ENCODE data around the gene KRTAP4-7. TPM values are rescaled to one million over a fixed set of nuclear protein-coding genes. Genes with fewer than 3 reads are reported as not detected.

The KRTAP4-7 gene
- polyA plus RNA-seq, 1 of the 3 experiments (the other 2 are of a cell fraction) = not detected

GRCh38 chr17:41069031-41069430 is 14.9 kb upstream of the KRTAP4-7 start:
- Histone ChIP-seq H3K27ac (ENCODE audit: low read depth in 2 of 2, low read length in 1 of 2) (no peak overlapping the region), H3K4me1 (ENCODE audit: control insufficient read depth in 1 of 2, insufficient read depth in 2 of 2, low read depth in 1 of 2, low read length in 1 of 2) (no peaks in the 10 kb centered on the region), H3K4me2 (no peak overlapping the region), H3K9ac (no peak overlapping the region), H2AFZ (ENCODE audit: low read depth) (no peak overlapping the region), H3K27me3 (ENCODE audit: insufficient read depth) (no peaks in the 10 kb centered on the region), H3K9me2 (no peaks in the 10 kb centered on the region; the same call in 1 of the 2 replicates), H4K20me1 (ENCODE audit: insufficient read depth) (no peaks in the 10 kb centered on the region), H3K4me3 (ENCODE audit: low read depth in 2 of 2, low read length in 1 of 2) (no peak overlapping the region), H3K36me3 (replicated peaks in 1 of 2; ENCODE audit: control insufficient read depth in 1 of 2, insufficient read depth in 2 of 2, low read length in 1 of 2) (no peaks in the 10 kb centered on the region), H3F3A (replicated peaks; ENCODE audit: insufficient read depth) (no peaks in the 10 kb centered on the region), H3K79me2 (ENCODE audit: insufficient read depth) (no peaks in the 10 kb centered on the region), H3K9me3 (no peaks in the 10 kb centered on the region)
- DNase-seq = no peak
- POLR2A ChIA-PET = no interaction called here
- CTCF ChIA-PET = no interaction called here
- TF ChIP-seq GABPA (IDR thresholded peaks at IDR 0.05; ENCODE audit: low read depth) (no peak), TEAD4 (IDR thresholded peaks at IDR 0.05; ENCODE audit: borderline replicate concordance, insufficient read depth) (no peak), MAX (IDR thresholded peaks at IDR 0.05; ENCODE audit: low read depth) (no peak), SMC3 (IDR thresholded peaks at IDR 0.05; ENCODE audit: low read depth, low read length) (no peak)
- 41% methylated on average over 3 of the region's 3 CpGs for WGBS (ENCODE audit: low lambda C conversion rate)

- no peaks in the 10 kb centered on the region for H3K79me2 ChIP-seq (ENCODE audit: insufficient read depth)
- no peak overlapping the region for H3K9ac ChIP-seq
- WGBS (ENCODE audit: low lambda C conversion rate) = 48% methylated on average over 5 of the region's 5 CpGs
- H3K4me1 ChIP-seq (ENCODE audit: control insufficient read depth in 1 of 2, insufficient read depth in 2 of 2, low read depth in 1 of 2, low read length in 1 of 2) = no peaks in the 10 kb centered on the region
- H3K9me3 ChIP-seq = no peaks in the 10 kb centered on the region
- no peak for TF ChIP-seq RAD21 (IDR thresholded peaks at IDR 0.05; ENCODE audit: low read length)
- TF ChIP-seq ZBTB33 (IDR thresholded peaks at IDR 0.05; ENCODE audit: borderline replicate concordance, low read depth) = no peak
- no peak for TF ChIP-seq POLR2AphosphoS5 (IDR thresholded peaks at IDR 0.05; ENCODE audit: low read depth, low read length)
- TF ChIP-seq FOSL2 (IDR thresholded peaks at IDR 0.05; ENCODE audit: borderline replicate concordance, low read depth) = no peak
- TF ChIP-seq TCF12 (IDR thresholded peaks at IDR 0.05) = no peak
- no peak for TF ChIP-seq IRF3 (IDR thresholded peaks at IDR 0.05; ENCODE audit: low read depth, low read length)
- no peaks in the 10 kb centered on the region; the same call in 1 of the 2 replicates for H3K9me2 ChIP-seq
- ChIA-PET CTCF (interaction anchor here (1.2 to 2.1 kb wide), 2 partner anchors 251 to 477 kb away, joined by 3 to 6 read pairs; no protein-coding TSS in a partner anchor), POLR2A (no interaction called here)
- H3F3A ChIP-seq (replicated peaks; ENCODE audit: insufficient read depth) = no peaks in the 10 kb centered on the region
- no peaks in the 10 kb centered on the region for H3K27me3 ChIP-seq (ENCODE audit: insufficient read depth)
- H3K4me2 ChIP-seq = no peak overlapping the region
- no peaks in the 10 kb centered on the region for H3K36me3 ChIP-seq (replicated peaks in 1 of 2; ENCODE audit: control insufficient read depth in 1 of 2, insufficient read depth in 2 of 2, low read length in 1 of 2)
- DNase-seq = no peak
- no peak overlapping the region for H3K27ac ChIP-seq (ENCODE audit: low read depth in 2 of 2, low read length in 1 of 2)
- H3K4me3 ChIP-seq (ENCODE audit: low read depth in 2 of 2, low read length in 1 of 2) = no peak overlapping the region
- H2AFZ ChIP-seq (ENCODE audit: low read depth) = no peak overlapping the region
- no peaks in the 10 kb centered on the region for H4K20me1 ChIP-seq (ENCODE audit: insufficient read depth)
Observed at GRCh38 chr17:41071606-41072360, 12.2 kb upstream of the KRTAP4-7 start.
